ENCODE measurements around the gene EMC10. TPM values are rescaled to one million over a fixed set of nuclear protein-coding genes. Genes with fewer than 3 reads are reported as not detected.

Gene EMC10
- total and polyA plus RNA-seq, 2 donors (not counting 3 experiments of a cell fraction or from before 2014, with no cell fraction given): 106 to 111 TPM

DNA sequence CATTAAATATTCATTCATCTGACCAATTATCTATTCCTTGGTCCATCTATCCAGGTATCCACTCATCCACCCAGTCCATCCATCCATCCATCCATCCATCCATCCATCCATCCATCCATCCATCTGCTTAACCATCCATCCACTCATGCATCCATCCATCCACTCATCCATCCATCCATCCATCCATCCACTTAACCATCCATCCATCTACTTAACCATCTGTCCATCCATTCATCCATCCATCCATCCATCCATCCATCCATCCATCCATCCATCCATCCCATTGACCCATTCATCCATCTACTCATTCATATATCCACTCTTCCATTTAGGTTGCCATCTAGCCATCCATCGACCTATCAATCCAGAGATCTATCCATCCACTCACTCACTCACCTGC, 32.2 kb upstream of the EMC10 start:
- dilution Hi-C loops (cut with MboI; ENCODE audit: extremely low pct_ligation_motif_present, low sequenced_read_pairs) (no loop called here), intact Hi-C loops (cut with micrococcal nuclease) (no loop called here)
- ChIA-PET POLR2A (no interaction called here), CTCF (no interaction called here)
- BruUV-seq (replicated peaks): no TSS peak
- Histone ChIP-seq H3K79me2 (ENCODE audit: control insufficient read depth, insufficient read depth, low read length) (no peaks in the 10 kb centered on the region), H3K4me1 (ENCODE audit: control insufficient read depth, extremely low read depth, insufficient read depth, low read length) (no peaks in the 10 kb centered on the region), H3K4me2 (ENCODE audit: insufficient read depth, low read length) (no peak overlapping the region), H3K27me3 (ENCODE audit: control insufficient read depth in 2 of 2, insufficient read depth in 2 of 2, low read length in 2 of 2) (no peaks in the 10 kb centered on the region), H3K4me3 (replicated peaks in 1 of 3; ENCODE audit: insufficient read depth in 1 of 3, low read depth in 1 of 3, low read length in 3 of 3) (no peak overlapping the region), H2AFZ (ENCODE audit: low read depth, low read length) (no peak overlapping the region), H3K27ac (ENCODE audit: insufficient read depth, low read depth, low read length) (no peak overlapping the region), H3K9me3 (replicated peaks; ENCODE audit: control insufficient read depth, insufficient read depth, low read length) (no peaks in the 10 kb centered on the region), H3K9ac (replicated peaks; ENCODE audit: extremely low read depth, insufficient read depth, low read length) (no peak overlapping the region), H3K36me3 (ENCODE audit: control insufficient read depth in 2 of 2, extremely low read depth in 1 of 2, insufficient read depth in 2 of 2, low read length in 2 of 2) (no peaks in the 10 kb centered on the region), H4K20me1 (replicated peaks; ENCODE audit: control insufficient read depth, extremely low read depth, insufficient read depth, low read length) (no peaks in the 10 kb centered on the region), H3K9me1 (replicated peaks; ENCODE audit: control insufficient read depth, extremely low read depth, insufficient read depth, low read length) (no peaks in the 10 kb centered on the region)
- TF ChIP-seq JUN (IDR thresholded peaks at IDR 0.05; ENCODE audit: borderline replicate concordance, insufficient read depth, insufficient read length, low read depth) (no peak), MAX (IDR thresholded peaks at IDR 0.05; ENCODE audit: insufficient read depth, insufficient read length) (no peak), POLR2A (IDR thresholded peaks at IDR 0.05; ENCODE audit: low read depth, low read length) (no peak), POLR2AphosphoS5 (IDR thresholded peaks at IDR 0.05; ENCODE audit: insufficient read depth, low read depth, low read length) (no peak), EZH2 (IDR thresholded peaks at IDR 0.05; ENCODE audit: borderline replicate concordance, low read depth, low read length, severe bottlenecking) (no peak), FOS (IDR thresholded peaks at IDR 0.05; ENCODE audit: borderline replicate concordance, insufficient read depth, low read length) (no peak)
- FAIRE-seq: no peak
- no peak for DNase-seq (ENCODE audit: low read depth, low spot score)

GRCh38 chr19:50447053-50447452, 29.3 kb upstream of the EMC10 start:
- DNase-seq (ENCODE audit: low read depth, low spot score) (no peak), FAIRE-seq (no peak)
- dilution Hi-C loops (cut with MboI; ENCODE audit: extremely low pct_ligation_motif_present, low sequenced_read_pairs): no loop called here
- H3K9me3 ChIP-seq (replicated peaks; ENCODE audit: control insufficient read depth, insufficient read depth, low read length): no peaks in the 10 kb centered on the region
- intact Hi-C loops (cut with micrococcal nuclease): no loop called here
- ChIA-PET POLR2A (no interaction called here), CTCF (interaction anchor here (1.5 kb wide), 1 partner anchor 14 kb away, joined by 4 read pairs; no protein-coding TSS in a partner anchor)
- H4K20me1 ChIP-seq (replicated peaks; ENCODE audit: control insufficient read depth, extremely low read depth, insufficient read depth, low read length): no peaks in the 10 kb centered on the region
- no peaks in the 10 kb centered on the region for H3K27me3 ChIP-seq (ENCODE audit: control insufficient read depth in 2 of 2, insufficient read depth in 2 of 2, low read length in 2 of 2)
- H3K27ac ChIP-seq (ENCODE audit: insufficient read depth, low read depth, low read length): no peak overlapping the region
- no peaks in the 10 kb centered on the region for H3K4me1 ChIP-seq (ENCODE audit: control insufficient read depth, extremely low read depth, insufficient read depth, low read length)
- no TSS peak for BruUV-seq (replicated peaks)
- no peak overlapping the region for H3K9ac ChIP-seq (replicated peaks; ENCODE audit: extremely low read depth, insufficient read depth, low read length)
- H3K4me3 ChIP-seq (replicated peaks in 1 of 3; ENCODE audit: insufficient read depth in 1 of 3, low read depth in 1 of 3, low read length in 3 of 3): no peak overlapping the region
- TF ChIP-seq MAX (IDR thresholded peaks at IDR 0.05; ENCODE audit: insufficient read depth, insufficient read length) (no peak), GATA2 (IDR thresholded peaks at IDR 0.05; ENCODE audit: insufficient read depth, insufficient read length, low read depth, low read length) (no peak), FOS (IDR thresholded peaks at IDR 0.05; ENCODE audit: borderline replicate concordance, insufficient read depth, low read length) (no peak), POLR2A (IDR thresholded peaks at IDR 0.05; ENCODE audit: low read depth, low read length) (no peak), EZH2 (IDR thresholded peaks at IDR 0.05; ENCODE audit: borderline replicate concordance, low read depth, low read length, severe bottlenecking) (no peak), POLR2AphosphoS5 (IDR thresholded peaks at IDR 0.05; ENCODE audit: insufficient read depth, low read depth, low read length) (no peak), MYC (IDR thresholded peaks at IDR 0.05; ENCODE audit: low read depth, low read length) (no peak), JUN (IDR thresholded peaks at IDR 0.05; ENCODE audit: borderline replicate concordance, insufficient read depth, insufficient read length, low read depth) (no peak), CTCF (IDR thresholded peaks at IDR 0.05; ENCODE audit: extremely low read depth in 1 of 2, insufficient read depth in 1 of 2, low read depth in 1 of 2, low read length in 2 of 2) (no peak)
- H3K4me2 ChIP-seq (ENCODE audit: insufficient read depth, low read length): no peak overlapping the region
- H3K9me1 ChIP-seq (replicated peaks; ENCODE audit: control insufficient read depth, extremely low read depth, insufficient read depth, low read length): no peaks in the 10 kb centered on the region
- no peak overlapping the region for H2AFZ ChIP-seq (ENCODE audit: low read depth, low read length)
- H3K36me3 ChIP-seq (ENCODE audit: control insufficient read depth in 2 of 2, extremely low read depth in 1 of 2, insufficient read depth in 2 of 2, low read length in 2 of 2): no peaks in the 10 kb centered on the region
- H3K79me2 ChIP-seq (ENCODE audit: control insufficient read depth, insufficient read depth, low read length): no peaks in the 10 kb centered on the region
